IPS-20b (cell line): ENCODE measurements around the gene KIAA0753.

Experiments
- H3K27ac ChIP-seq: one replicate; pipeline ENCODE4 v1.5.1; 2013; ENCODE audit warnings: low read length
- H3K27me3 ChIP-seq: 2 replicates; pipeline ENCODE4 v1.6.1; 2013; ENCODE audit warnings: mild to moderate bottlenecking, low read length, inconsistent platforms; ENCODE audit not compliant: insufficient read depth
- H3K36me3 ChIP-seq: 2 replicates; pipeline ENCODE4 v1.6.1; 2013; ENCODE audit warnings: low read depth, mild to moderate bottlenecking, inconsistent platforms, low read length, moderate library complexity; ENCODE audit not compliant: insufficient read depth
- H3K4me1 ChIP-seq: 2 replicates; pipeline ENCODE4 v1.6.1; 2013; ENCODE audit warnings: mild to moderate bottlenecking, control low read depth, inconsistent platforms, low read length, moderate library complexity; ENCODE audit not compliant: insufficient read depth
- H3K4me3 ChIP-seq: 2 replicates; pipeline ENCODE4 v1.5.1; 2013; ENCODE audit warnings: mild to moderate bottlenecking, low read length, inconsistent platforms
- H3K9ac ChIP-seq: 2 replicates; pipeline ENCODE4 v1.6.1; 2013; ENCODE audit warnings: low read depth, mild to moderate bottlenecking, inconsistent platforms, low read length, moderate library complexity
- H3K9me3 ChIP-seq: 2 replicates; pipeline ENCODE4 v1.6.1; 2013; ENCODE audit warnings: mild to moderate bottlenecking, low read depth, low read length, inconsistent platforms; ENCODE audit not compliant: insufficient read depth

Gene KIAA0753

GRCh38 chr17:6536566-6537065 lies 103.9 kb downstream of the KIAA0753 start:
- Histone ChIP-seq H3K27me3 (no peaks in the 10 kb centered on the region), H3K9me3 (peaks cover 6% of the 10 kb centered on the region; the same call in 1 of the 2 replicates), H3K4me1 (peaks cover 4% of the 10 kb centered on the region; the same call in 1 of the 2 replicates), H3K9ac (no peak overlapping the region), H3K27ac (no peak overlapping the region), H3K36me3 (no peaks in the 10 kb centered on the region), H3K4me3 (no peak overlapping the region)

DNA sequence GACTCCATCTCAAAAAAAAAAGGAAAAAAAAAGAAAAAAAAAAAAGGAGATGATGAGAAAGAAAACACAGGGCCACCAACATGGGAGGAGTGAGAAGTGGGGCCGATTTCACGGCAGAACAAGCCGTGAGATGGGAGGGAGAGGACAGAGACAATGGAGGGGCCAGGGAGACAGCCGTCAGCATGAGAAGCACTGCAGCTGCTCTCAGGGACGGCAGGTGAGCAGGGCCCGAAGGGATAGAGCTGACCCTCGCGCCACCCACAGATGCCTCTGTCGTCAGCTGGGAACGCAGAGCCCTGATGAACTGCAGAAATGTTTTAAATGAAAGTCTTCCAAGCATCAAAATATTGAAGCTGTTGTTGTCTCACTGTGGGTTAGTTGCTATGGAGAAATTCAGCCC lies 104.5 kb downstream of the KIAA0753 start:
- H3K4me3 ChIP-seq = no peak overlapping the region
- peaks cover 6% of the 10 kb centered on the region; the same call in 1 of the 2 replicates for H3K9me3 ChIP-seq
- H3K36me3 ChIP-seq = no peaks in the 10 kb centered on the region
- no peaks in the 10 kb centered on the region for H3K27me3 ChIP-seq
- no peak overlapping the region for H3K9ac ChIP-seq
- no peak overlapping the region for H3K27ac ChIP-seq
- H3K4me1 ChIP-seq = peaks cover 4% of the 10 kb centered on the region; the same call in 1 of the 2 replicates

GRCh38 chr17:6534846-6535514 lies 105.5 kb downstream of the KIAA0753 start:
- Histone ChIP-seq H3K27me3 (no peaks in the 10 kb centered on the region), H3K9me3 (peaks cover 6% of the 10 kb centered on the region; the same call in 1 of the 2 replicates)

GRCh38 chr17:6532441-6532885 lies 108.0 kb downstream of the KIAA0753 start:
- no peaks in the 10 kb centered on the region for H3K27me3 ChIP-seq
- no peaks in the 10 kb centered on the region for H3K9me3 ChIP-seq
- H3K36me3 ChIP-seq = no peaks in the 10 kb centered on the region
- peaks cover 7% of the 10 kb centered on the region; the same call in 1 of the 2 replicates for H3K4me1 ChIP-seq
- no peak overlapping the region for H3K27ac ChIP-seq
- H3K9ac ChIP-seq = no peak overlapping the region
- H3K4me3 ChIP-seq = no peak overlapping the region

More at GRCh38 chr17:6534846-6535514, 105.5 kb downstream of the KIAA0753 start:
- H3K4me1 ChIP-seq = peaks cover 5% of the 10 kb centered on the region; the same call in 1 of the 2 replicates
- H3K36me3 ChIP-seq = no peaks in the 10 kb centered on the region
- H3K4me3 ChIP-seq = no peak overlapping the region
- no peak overlapping the region for H3K27ac ChIP-seq
- no peak overlapping the region for H3K9ac ChIP-seq

- no peaks in the 10 kb centered on the region for H3K36me3 ChIP-seq
- no peak overlapping the region for H3K9ac ChIP-seq
- no peak overlapping the region for H3K4me3 ChIP-seq
Observed at GRCh38 chr17:6531575-6531974, 108.9 kb downstream of the KIAA0753 start.

DNA sequence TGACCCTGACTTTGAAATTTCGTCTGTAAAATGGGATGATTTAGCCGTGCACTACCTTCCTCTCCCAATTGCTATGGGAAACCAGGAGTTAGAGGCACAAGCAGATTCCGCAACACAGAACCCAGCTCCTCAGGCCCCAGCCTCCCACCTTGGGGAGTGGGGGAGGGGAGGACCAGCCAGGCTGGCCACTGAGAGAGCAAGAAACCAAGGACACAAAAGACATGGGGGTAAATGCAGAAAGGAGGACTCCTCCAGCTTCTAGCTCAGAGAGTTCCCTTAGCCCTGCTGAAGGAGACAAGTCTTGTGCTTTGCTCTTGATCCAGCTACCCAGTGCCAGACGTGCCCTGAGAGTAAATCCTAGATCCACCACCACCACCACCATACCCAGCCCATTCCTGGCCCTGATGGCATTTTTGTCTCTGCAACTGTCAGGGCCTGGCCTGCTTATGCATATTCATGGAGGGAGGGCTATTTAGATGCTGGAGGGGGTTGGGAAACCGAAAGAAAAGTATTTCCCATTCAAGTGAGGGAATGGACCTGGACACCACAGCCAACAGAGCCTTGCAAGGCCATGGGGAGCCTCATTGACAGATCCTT lies 110.1 kb downstream of the KIAA0753 start:
- no peaks in the 10 kb centered on the region for H3K27me3 ChIP-seq
- no peaks in the 10 kb centered on the region for H3K36me3 ChIP-seq
- no peak overlapping the region for H3K9ac ChIP-seq
- no peak overlapping the region for H3K27ac ChIP-seq
- H3K4me1 ChIP-seq = peaks cover 7% of the 10 kb centered on the region; the same call in 1 of the 2 replicates
- H3K4me3 ChIP-seq = no peak overlapping the region; the same call in 1 of the 2 replicates
- H3K9me3 ChIP-seq = no peaks in the 10 kb centered on the region

More at GRCh38 chr17:6531575-6531974, 108.9 kb downstream of the KIAA0753 start:
- Histone ChIP-seq H3K27me3 (no peaks in the 10 kb centered on the region), H3K9me3 (no peaks in the 10 kb centered on the region), H3K27ac (no peak overlapping the region), H3K4me1 (peaks cover 7% of the 10 kb centered on the region; the same call in 1 of the 2 replicates)

DNA sequence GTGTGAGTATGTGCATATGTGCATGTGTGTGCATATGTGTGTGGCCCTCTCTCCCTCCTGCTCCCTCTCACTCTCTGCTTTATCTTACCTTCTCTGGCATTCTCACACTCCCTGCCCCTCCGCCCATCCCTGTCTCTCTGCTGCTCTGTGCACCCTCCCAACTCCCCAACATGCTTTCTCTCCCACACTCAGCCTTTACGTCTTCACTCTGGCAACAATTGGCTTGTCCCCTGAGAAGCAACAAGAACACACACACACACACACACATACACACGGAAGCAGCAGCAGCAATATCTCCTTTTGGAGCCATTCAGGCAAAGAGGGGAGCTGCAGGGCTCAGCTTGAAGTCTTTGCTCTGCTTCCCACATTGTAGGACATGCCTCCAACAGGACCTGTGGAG lies 112.0 kb downstream of the KIAA0753 start:
- H3K27me3 ChIP-seq = no peaks in the 10 kb centered on the region
- H3K4me3 ChIP-seq = no peak overlapping the region
- H3K36me3 ChIP-seq = no peaks in the 10 kb centered on the region
- peaks cover 7% of the 10 kb centered on the region; the same call in 1 of the 2 replicates for H3K4me1 ChIP-seq
- H3K27ac ChIP-seq = no peak overlapping the region
- H3K9ac ChIP-seq = no peak overlapping the region
- H3K9me3 ChIP-seq = no peaks in the 10 kb centered on the region
